WTC11 (cell line): ENCODE data around the gene GPR3.

ENCODE experiments used
- FOXK1 ChIP-seq: sonication (generic); formaldehyde crosslinking; IDR thresholded peaks from 2 replicates; pipeline ENCODE4 v1.8.0; 2022; ENCODE audit warnings: mild to moderate bottlenecking, moderate library complexity, missing genetic modification reagents
- HMGA2 ChIP-seq: fragments of 250-450 bp; sonication (Bioruptor Pico); IDR thresholded peaks from 2 replicates; pipeline ENCODE4 v1.4.0; 2021; ENCODE audit warnings: mild to moderate bottlenecking, moderate library complexity
- ZBTB21 ChIP-seq: sonication (generic); formaldehyde crosslinking; IDR thresholded peaks from 2 replicates; pipeline ENCODE4 v1.8.1; 2023; ENCODE audit warnings: mild to moderate bottlenecking, missing genetic modification reagents, borderline replicate concordance
- TF ChIP-seq, protein P1 (sequence below): sonication (generic); formaldehyde crosslinking; IDR thresholded peaks from 2 replicates; pipeline ENCODE4 v1.8.1; 2023; ENCODE audit warnings: mild to moderate bottlenecking, missing genetic modification reagents, moderate library complexity
- TF ChIP-seq, protein P2 (sequence below): fragments of 200-600 bp; IDR thresholded peaks from 2 replicates; pipeline ENCODE4 v1.8.0; 2022; ENCODE audit warnings: antibody characterized with exemption
- TF ChIP-seq, protein P3 (sequence below): sonication (generic); formaldehyde crosslinking; IDR thresholded peaks from 2 replicates; pipeline ENCODE4 v1.8.0; 2022; ENCODE audit warnings: missing genetic modification reagents
- TF ChIP-seq, protein P4 (sequence below): sonication (generic); formaldehyde crosslinking; IDR thresholded peaks from 2 replicates; pipeline ENCODE4 v1.8.0; 2022; ENCODE audit warnings: mild to moderate bottlenecking, missing genetic modification reagents

DNA sequence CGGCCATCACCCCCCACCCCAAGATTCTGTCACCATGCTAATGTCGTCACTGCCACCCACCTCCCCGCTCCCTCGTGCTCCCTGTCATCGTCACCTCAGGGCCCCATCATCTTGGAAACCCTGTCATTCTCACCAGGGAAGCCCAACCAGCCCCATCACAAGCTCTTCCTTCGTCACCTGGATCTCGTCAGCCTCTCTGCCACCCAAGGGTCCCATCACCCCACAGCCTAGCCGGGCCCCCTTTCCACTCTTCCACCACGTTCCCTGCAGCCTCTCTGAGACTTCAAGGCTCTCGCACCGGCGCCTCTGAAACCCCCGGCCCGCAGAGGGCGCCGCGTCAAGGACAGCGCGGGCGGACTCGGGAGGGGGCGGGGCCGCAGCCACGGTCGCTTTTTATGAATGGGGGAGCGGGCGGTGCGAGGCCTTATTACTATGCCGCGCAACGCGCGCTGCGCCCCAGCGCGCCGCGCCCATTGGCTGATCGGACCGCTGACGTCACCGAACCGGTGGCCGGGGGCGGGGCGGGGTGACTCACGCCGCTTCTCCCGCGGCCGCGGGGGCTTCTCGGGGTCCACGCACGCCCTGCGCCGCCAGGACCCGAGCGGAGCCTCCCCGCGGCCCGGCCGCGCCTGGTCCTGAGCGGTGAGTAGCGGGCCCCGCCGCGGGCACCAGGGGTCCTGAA is at the start of gene GPR3:
- TF ChIP-seq, protein P1, sequence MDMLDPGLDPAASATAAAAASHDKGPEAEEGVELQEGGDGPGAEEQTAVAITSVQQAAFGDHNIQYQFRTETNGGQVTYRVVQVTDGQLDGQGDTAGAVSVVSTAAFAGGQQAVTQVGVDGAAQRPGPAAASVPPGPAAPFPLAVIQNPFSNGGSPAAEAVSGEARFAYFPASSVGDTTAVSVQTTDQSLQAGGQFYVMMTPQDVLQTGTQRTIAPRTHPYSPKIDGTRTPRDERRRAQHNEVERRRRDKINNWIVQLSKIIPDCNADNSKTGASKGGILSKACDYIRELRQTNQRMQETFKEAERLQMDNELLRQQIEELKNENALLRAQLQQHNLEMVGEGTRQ (CRISPR knock-in tag) = 0 out of 2 replicates have a peak, but pooled peaks have one; percentile 16
- TF ChIP-seq, protein P2, sequence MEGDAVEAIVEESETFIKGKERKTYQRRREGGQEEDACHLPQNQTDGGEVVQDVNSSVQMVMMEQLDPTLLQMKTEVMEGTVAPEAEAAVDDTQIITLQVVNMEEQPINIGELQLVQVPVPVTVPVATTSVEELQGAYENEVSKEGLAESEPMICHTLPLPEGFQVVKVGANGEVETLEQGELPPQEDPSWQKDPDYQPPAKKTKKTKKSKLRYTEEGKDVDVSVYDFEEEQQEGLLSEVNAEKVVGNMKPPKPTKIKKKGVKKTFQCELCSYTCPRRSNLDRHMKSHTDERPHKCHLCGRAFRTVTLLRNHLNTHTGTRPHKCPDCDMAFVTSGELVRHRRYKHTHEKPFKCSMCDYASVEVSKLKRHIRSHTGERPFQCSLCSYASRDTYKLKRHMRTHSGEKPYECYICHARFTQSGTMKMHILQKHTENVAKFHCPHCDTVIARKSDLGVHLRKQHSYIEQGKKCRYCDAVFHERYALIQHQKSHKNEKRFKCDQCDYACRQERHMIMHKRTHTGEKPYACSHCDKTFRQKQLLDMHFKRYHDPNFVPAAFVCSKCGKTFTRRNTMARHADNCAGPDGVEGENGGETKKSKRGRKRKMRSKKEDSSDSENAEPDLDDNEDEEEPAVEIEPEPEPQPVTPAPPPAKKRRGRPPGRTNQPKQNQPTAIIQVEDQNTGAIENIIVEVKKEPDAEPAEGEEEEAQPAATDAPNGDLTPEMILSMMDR = peak; percentile 20; the same call in 1 of the 2 replicates
- TF ChIP-seq, protein P3, sequence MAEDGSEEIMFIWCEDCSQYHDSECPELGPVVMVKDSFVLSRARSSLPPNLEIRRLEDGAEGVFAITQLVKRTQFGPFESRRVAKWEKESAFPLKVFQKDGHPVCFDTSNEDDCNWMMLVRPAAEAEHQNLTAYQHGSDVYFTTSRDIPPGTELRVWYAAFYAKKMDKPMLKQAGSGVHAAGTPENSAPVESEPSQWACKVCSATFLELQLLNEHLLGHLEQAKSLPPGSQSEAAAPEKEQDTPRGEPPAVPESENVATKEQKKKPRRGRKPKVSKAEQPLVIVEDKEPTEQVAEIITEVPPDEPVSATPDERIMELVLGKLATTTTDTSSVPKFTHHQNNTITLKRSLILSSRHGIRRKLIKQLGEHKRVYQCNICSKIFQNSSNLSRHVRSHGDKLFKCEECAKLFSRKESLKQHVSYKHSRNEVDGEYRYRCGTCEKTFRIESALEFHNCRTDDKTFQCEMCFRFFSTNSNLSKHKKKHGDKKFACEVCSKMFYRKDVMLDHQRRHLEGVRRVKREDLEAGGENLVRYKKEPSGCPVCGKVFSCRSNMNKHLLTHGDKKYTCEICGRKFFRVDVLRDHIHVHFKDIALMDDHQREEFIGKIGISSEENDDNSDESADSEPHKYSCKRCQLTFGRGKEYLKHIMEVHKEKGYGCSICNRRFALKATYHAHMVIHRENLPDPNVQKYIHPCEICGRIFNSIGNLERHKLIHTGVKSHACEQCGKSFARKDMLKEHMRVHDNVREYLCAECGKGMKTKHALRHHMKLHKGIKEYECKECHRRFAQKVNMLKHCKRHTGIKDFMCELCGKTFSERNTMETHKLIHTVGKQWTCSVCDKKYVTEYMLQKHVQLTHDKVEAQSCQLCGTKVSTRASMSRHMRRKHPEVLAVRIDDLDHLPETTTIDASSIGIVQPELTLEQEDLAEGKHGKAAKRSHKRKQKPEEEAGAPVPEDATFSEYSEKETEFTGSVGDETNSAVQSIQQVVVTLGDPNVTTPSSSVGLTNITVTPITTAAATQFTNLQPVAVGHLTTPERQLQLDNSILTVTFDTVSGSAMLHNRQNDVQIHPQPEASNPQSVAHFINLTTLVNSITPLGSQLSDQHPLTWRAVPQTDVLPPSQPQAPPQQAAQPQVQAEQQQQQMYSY (CRISPR knock-in tag) = no peak
- TF ChIP-seq, protein P4, sequence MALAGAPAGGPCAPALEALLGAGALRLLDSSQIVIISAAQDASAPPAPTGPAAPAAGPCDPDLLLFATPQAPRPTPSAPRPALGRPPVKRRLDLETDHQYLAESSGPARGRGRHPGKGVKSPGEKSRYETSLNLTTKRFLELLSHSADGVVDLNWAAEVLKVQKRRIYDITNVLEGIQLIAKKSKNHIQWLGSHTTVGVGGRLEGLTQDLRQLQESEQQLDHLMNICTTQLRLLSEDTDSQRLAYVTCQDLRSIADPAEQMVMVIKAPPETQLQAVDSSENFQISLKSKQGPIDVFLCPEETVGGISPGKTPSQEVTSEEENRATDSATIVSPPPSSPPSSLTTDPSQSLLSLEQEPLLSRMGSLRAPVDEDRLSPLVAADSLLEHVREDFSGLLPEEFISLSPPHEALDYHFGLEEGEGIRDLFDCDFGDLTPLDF (CRISPR knock-in tag) = no peak
- TF ChIP-seq FOXK1 (CRISPR knock-in tag) (no peak), HMGA2 (CRISPR knock-in tag) (no peak), ZBTB21 (CRISPR knock-in tag) (0 out of 2 replicates have a peak, but pooled peaks have one; percentile 55)
